Measurements from ENCODE around the gene DNAH9. TPM values are rescaled to one million over a fixed set of nuclear protein-coding genes. Genes with fewer than 3 reads are reported as not detected.

DNAH9 gene
- total and polyA plus RNA-seq, 2 of the 8 experiments (the other 6 are each of a cell fraction or from before 2014, with no cell fraction given): 0.21 to 0.86 TPM

GRCh38 chr17:11627301-11627940, 29.2 kb downstream of the DNAH9 start:
- no peaks in the 10 kb centered on the region for H3K9me3 ChIP-seq (ENCODE audit: insufficient read depth in 2 of 2, low read depth in 1 of 2, low read length in 1 of 2)
- no peak overlapping the region for H3K27ac ChIP-seq (ENCODE audit: low read depth, low read length)
- DNase-seq (ENCODE audit: low read depth in 1 of 2, low spot score in 2 of 2): no peak
- no peak overlapping the region for H3K23ac ChIP-seq (ENCODE audit: insufficient read length)
- no peak overlapping the region for H2BK120ac ChIP-seq (replicated peaks; ENCODE audit: low read depth, low read length)
- no peaks in the 10 kb centered on the region for H3K23me2 ChIP-seq (ENCODE audit: low read depth, low read length)
- no peaks in the 10 kb centered on the region for H3K4me1 ChIP-seq (replicated peaks in 1 of 4; ENCODE audit: control insufficient read depth in 3 of 4, insufficient read depth in 4 of 4, low read length in 3 of 4)
- no peak overlapping the region for H3K18ac ChIP-seq (ENCODE audit: extremely low read depth, low read length)
- no peak overlapping the region for H3K14ac ChIP-seq (ENCODE audit: insufficient read length)
- no peak overlapping the region for H4K8ac ChIP-seq (ENCODE audit: extremely low read depth, insufficient read depth, low read length)
- no peak overlapping the region for H3K9ac ChIP-seq (replicated peaks in 1 of 4; ENCODE audit: extremely low read depth in 1 of 4, low read depth in 3 of 4, low read length in 3 of 4)
- H3K79me1 ChIP-seq (ENCODE audit: low read depth, low read length): no peaks in the 10 kb centered on the region; the same call in 1 of the 2 replicates
- ChIA-PET POLR2A (ENCODE audit: partially characterized antibody) (no interaction called here), CTCF (ENCODE audit: partially characterized antibody) (interaction anchor here (0.6 to 1.5 kb wide), 3 partner anchors 10 to 308 kb away, joined by 3 to 6 read pairs (median 3); no protein-coding TSS in a partner anchor)
- H2AK5ac ChIP-seq (ENCODE audit: low read depth, low read length): no peak overlapping the region
- H2BK20ac ChIP-seq (ENCODE audit: low read length): no peak overlapping the region
- H3K4me3 ChIP-seq (ENCODE audit: extremely low read depth in 1 of 4, insufficient read depth in 2 of 4, low read depth in 3 of 4, low read length in 4 of 4): no peak overlapping the region
- no peak overlapping the region for H4K91ac ChIP-seq (replicated peaks; ENCODE audit: insufficient read length, low read length)
- no peak overlapping the region for H2AFZ ChIP-seq (ENCODE audit: low read length)
- no peak overlapping the region for H2BK5ac ChIP-seq (ENCODE audit: low read depth, low read length)
- H3K27me3 ChIP-seq (replicated peaks in 1 of 4; ENCODE audit: control insufficient read depth in 3 of 4, extremely low read depth in 1 of 4, insufficient read depth in 3 of 4, low read length in 3 of 4): no peaks in the 10 kb centered on the region
- no peaks in the 10 kb centered on the region for H3K79me2 ChIP-seq (ENCODE audit: control insufficient read depth in 1 of 2, insufficient read depth in 2 of 2, low read length in 2 of 2)
- no peak overlapping the region for H4K5ac ChIP-seq (ENCODE audit: insufficient read length, low read depth, low read length)
- no peak for TF ChIP-seq FOSL1 (IDR thresholded peaks at IDR 0.05; ENCODE audit: insufficient read depth, low read depth, low read length)
- TF ChIP-seq, protein P1, sequence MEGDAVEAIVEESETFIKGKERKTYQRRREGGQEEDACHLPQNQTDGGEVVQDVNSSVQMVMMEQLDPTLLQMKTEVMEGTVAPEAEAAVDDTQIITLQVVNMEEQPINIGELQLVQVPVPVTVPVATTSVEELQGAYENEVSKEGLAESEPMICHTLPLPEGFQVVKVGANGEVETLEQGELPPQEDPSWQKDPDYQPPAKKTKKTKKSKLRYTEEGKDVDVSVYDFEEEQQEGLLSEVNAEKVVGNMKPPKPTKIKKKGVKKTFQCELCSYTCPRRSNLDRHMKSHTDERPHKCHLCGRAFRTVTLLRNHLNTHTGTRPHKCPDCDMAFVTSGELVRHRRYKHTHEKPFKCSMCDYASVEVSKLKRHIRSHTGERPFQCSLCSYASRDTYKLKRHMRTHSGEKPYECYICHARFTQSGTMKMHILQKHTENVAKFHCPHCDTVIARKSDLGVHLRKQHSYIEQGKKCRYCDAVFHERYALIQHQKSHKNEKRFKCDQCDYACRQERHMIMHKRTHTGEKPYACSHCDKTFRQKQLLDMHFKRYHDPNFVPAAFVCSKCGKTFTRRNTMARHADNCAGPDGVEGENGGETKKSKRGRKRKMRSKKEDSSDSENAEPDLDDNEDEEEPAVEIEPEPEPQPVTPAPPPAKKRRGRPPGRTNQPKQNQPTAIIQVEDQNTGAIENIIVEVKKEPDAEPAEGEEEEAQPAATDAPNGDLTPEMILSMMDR (IDR thresholded peaks at IDR 0.05; ENCODE audit: control extremely low read depth in 1 of 3, insufficient read depth in 1 of 3, low read depth in 1 of 3, low read length in 3 of 3): no peak
- TF ChIP-seq BACH1 (IDR thresholded peaks at IDR 0.05; ENCODE audit: low read length): no peak
- no peak for TF ChIP-seq PHF8 (conservative IDR thresholded peaks at IDR 0.05; ENCODE audit: low read depth, low read length)
- TF ChIP-seq SP1 (IDR thresholded peaks at IDR 0.05; ENCODE audit: low read depth, low read length): no peak
- TF ChIP-seq SP4 (IDR thresholded peaks at IDR 0.05; ENCODE audit: low read length): no peak
- no peak for TF ChIP-seq CHD2 (IDR thresholded peaks at IDR 0.05; ENCODE audit: low read length)
- no peak for TF ChIP-seq BRCA1 (IDR thresholded peaks at IDR 0.05; ENCODE audit: low read depth, low read length)
- TF ChIP-seq BCL11A (IDR thresholded peaks at IDR 0.05; ENCODE audit: low read depth in 2 of 2, low read length in 2 of 2): no peak
- H2BK12ac ChIP-seq (ENCODE audit: low read depth, low read length): no peak overlapping the region
- no peak overlapping the region for H3K4me2 ChIP-seq (ENCODE audit: insufficient read depth in 1 of 2, low read depth in 2 of 2, low read length in 2 of 2)
- H3K36me3 ChIP-seq (ENCODE audit: control insufficient read depth in 2 of 4, insufficient read depth in 4 of 4, low read length in 3 of 4): no peaks in the 10 kb centered on the region
- FAIRE-seq: no peak
- no peaks in the 10 kb centered on the region for H4K20me1 ChIP-seq (replicated peaks in 1 of 2; ENCODE audit: control insufficient read depth in 1 of 2, insufficient read depth in 2 of 2, low read length in 2 of 2)
- no peak overlapping the region for H3K4ac ChIP-seq (replicated peaks; ENCODE audit: insufficient read length, low read depth, low read length)
- H2BK15ac ChIP-seq (ENCODE audit: low read length): no peak overlapping the region
- 76% methylated on average over 7 of the region's 7 CpGs; no CpG with 5 or more reads in 1 of the 2 experiments for WGBS, 2 experiments (ENCODE audit: extremely low coverage in 1 of 2, insufficient coverage in 1 of 2, insufficient read length in 1 of 2, insufficient replicate concordance in 2 of 2, low coverage in 1 of 2, low lambda C conversion rate in 2 of 2, missing lambda C conversion rate in 1 of 2)
- no peak overlapping the region for H3K56ac ChIP-seq (replicated peaks; ENCODE audit: insufficient read length, low read depth, low read length)

All from H1 (cell line).